ENCODE measurements around the gene ANO1. TPM values are rescaled to one million over a fixed set of nuclear protein-coding genes. Genes with fewer than 3 reads are reported as not detected.

The ANO1 gene
- total RNA-seq, 3 donors from 2014 or later (not counting 1 experiment from before 2014, with no cell fraction given): not detected

DNA sequence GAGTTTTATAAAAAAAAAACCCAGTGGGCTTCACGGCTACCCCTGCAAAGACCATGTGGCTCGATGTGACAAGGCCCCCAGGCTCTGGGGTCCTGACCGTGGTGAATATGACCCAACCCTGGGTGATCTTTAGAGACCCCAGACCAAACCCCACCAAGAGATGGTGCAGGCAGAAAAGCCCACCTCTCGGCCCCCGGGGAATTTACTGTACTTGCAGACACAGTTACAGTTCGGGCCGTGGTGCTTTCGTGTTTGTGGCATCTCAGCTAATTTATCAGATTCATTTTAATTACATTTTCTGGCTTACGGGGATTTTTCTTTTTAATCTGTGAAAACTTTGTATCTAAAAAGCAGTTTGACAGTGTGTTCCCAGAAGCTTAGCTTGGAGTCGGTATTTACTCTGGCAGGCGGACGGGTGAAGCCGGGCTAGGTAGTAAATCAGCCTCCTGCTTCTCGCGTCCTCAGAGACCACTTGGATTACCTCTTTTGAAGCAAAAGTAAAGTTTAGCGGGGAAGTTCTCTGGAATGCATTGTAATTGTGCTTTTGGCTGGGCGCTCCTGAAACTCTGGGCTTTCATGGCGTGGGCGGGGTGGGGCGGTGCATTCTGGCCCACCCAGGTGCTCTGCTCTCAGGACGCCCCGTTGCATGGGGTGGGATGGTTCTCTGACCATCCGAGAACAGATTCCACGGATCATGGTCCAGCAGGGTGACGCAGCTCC is 25.3 kb downstream of the ANO1 start:
- TF ChIP-seq, protein P1, sequence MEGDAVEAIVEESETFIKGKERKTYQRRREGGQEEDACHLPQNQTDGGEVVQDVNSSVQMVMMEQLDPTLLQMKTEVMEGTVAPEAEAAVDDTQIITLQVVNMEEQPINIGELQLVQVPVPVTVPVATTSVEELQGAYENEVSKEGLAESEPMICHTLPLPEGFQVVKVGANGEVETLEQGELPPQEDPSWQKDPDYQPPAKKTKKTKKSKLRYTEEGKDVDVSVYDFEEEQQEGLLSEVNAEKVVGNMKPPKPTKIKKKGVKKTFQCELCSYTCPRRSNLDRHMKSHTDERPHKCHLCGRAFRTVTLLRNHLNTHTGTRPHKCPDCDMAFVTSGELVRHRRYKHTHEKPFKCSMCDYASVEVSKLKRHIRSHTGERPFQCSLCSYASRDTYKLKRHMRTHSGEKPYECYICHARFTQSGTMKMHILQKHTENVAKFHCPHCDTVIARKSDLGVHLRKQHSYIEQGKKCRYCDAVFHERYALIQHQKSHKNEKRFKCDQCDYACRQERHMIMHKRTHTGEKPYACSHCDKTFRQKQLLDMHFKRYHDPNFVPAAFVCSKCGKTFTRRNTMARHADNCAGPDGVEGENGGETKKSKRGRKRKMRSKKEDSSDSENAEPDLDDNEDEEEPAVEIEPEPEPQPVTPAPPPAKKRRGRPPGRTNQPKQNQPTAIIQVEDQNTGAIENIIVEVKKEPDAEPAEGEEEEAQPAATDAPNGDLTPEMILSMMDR (IDR thresholded peaks at IDR 0.05): no peak
- WGBS (ENCODE audit: insufficient coverage): 84% methylated on average over 25 of the region's 25 CpGs
- H3K27me3 Mint-ChIP-seq (ENCODE audit: low read depth in 2 of 2): peaks cover 0 to 3% of the 10 kb centered on the region in 2 donors
- intact Hi-C loops (cut with micrococcal nuclease): no loop called here
- no peaks in the 10 kb centered on the region for H3K4me1 ChIP-seq (ENCODE audit: control insufficient read depth, insufficient read depth, low read length)
- H3K36me3 ChIP-seq (ENCODE audit: control insufficient read depth, insufficient read depth, low read length): no peaks in the 10 kb centered on the region
- H3K9me3 Mint-ChIP-seq: no peaks in the 10 kb centered on the region
- H3K4me1 Mint-ChIP-seq: no peaks in the 10 kb centered on the region
- no peaks in the 10 kb centered on the region for H3K36me3 Mint-ChIP-seq
- no peaks in the 10 kb centered on the region for H3K27me3 ChIP-seq (ENCODE audit: control insufficient read depth, insufficient read depth, low read length)
- H3K27ac ChIP-seq (ENCODE audit: low read length): no peak overlapping the region
- no peak overlapping the region for H3K4me3 Mint-ChIP-seq
- H3K4me3 ChIP-seq (ENCODE audit: low read length): no peak overlapping the region
- DNase-seq (no peak), ATAC-seq (no peak)
- H3K27ac Mint-ChIP-seq: no peak overlapping the region
- no peaks in the 10 kb centered on the region for H3K9me3 ChIP-seq (ENCODE audit: control insufficient read depth, insufficient read depth, low read length)

DNA sequence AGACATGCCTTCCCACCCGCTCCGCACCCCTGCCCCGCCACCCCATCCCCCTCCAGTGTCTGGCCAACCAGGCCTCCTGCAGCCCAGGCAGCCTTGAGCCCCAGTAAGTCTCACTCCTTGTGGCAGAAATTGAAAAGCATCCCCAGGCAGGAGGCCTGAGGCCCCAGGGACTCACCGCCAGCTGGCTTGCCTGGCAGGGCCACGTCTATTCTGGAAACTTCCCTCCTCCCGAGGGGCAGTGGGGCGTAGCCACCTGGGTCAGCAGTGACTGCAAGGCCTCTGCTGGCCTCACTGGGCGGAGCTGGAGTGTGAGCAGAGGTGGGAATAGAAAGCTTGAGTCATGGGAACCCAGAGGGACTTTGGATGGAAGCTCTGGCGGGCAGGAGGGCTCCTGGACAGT is 26.3 kb downstream of the ANO1 start:
- no peak overlapping the region for H3K4me3 ChIP-seq (ENCODE audit: low read length)
- no peaks in the 10 kb centered on the region for H3K36me3 ChIP-seq (ENCODE audit: control insufficient read depth, insufficient read depth, low read length)
- intact Hi-C loops (cut with micrococcal nuclease): no loop called here
- ATAC-seq (no peak), DNase-seq (no peak)
- no peak overlapping the region for H3K27ac ChIP-seq (ENCODE audit: low read length)
- WGBS (ENCODE audit: insufficient coverage): 76% methylated on average over 9 of the region's 9 CpGs
- H3K27me3 ChIP-seq (ENCODE audit: control insufficient read depth, insufficient read depth, low read length): no peaks in the 10 kb centered on the region
- H3K9me3 ChIP-seq (ENCODE audit: control insufficient read depth, insufficient read depth, low read length): no peaks in the 10 kb centered on the region
- peaks cover 0 to 3% of the 10 kb centered on the region in 2 donors for H3K27me3 Mint-ChIP-seq (ENCODE audit: low read depth in 2 of 2)
- no peaks in the 10 kb centered on the region for H3K9me3 Mint-ChIP-seq
- no peaks in the 10 kb centered on the region for H3K36me3 Mint-ChIP-seq
- no peaks in the 10 kb centered on the region for H3K4me1 ChIP-seq (ENCODE audit: control insufficient read depth, insufficient read depth, low read length)
- H3K4me1 Mint-ChIP-seq: no peaks in the 10 kb centered on the region
- TF ChIP-seq, protein P1 (IDR thresholded peaks at IDR 0.05): no peak
- H3K4me3 Mint-ChIP-seq: no peak overlapping the region
- H3K27ac Mint-ChIP-seq: no peak overlapping the region

DNA sequence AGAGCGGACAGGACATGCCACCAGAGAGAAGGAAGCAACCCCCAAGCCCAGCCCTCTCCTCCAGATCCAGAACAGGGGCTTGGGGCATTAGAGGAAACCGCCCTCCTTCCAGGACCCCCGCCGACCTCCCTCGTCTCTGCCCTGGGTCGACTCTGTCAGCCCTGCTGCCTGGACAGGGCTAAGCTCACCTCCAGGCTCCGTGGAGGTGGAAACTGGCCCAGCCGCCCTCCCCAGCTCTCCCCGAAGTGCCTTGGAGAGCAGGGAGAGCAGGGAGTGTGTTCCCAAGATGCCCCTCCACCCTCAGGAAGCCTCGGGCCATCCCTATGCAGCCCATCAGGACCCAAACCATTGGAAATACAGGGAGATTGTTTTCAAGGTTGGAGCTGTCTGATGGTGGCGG is 26.8 kb downstream of the ANO1 start:
- no peak overlapping the region for H3K4me3 ChIP-seq (ENCODE audit: low read length)
- DNase-seq: no peak
- Mint-ChIP-seq H3K4me3 (no peak overlapping the region), H3K4me1 (no peaks in the 10 kb centered on the region), H3K27ac (no peak overlapping the region), H3K9me3 (no peaks in the 10 kb centered on the region), H3K27me3 (ENCODE audit: low read depth in 2 of 2) (peaks cover 0 to 3% of the 10 kb centered on the region in 2 donors), H3K36me3 (no peaks in the 10 kb centered on the region)
- no peaks in the 10 kb centered on the region for H3K36me3 ChIP-seq (ENCODE audit: control insufficient read depth, insufficient read depth, low read length)
- no peak for ATAC-seq
- no peak overlapping the region for H3K27ac ChIP-seq (ENCODE audit: low read length)
- TF ChIP-seq, protein P1 (IDR thresholded peaks at IDR 0.05): no peak
- no peaks in the 10 kb centered on the region for H3K27me3 ChIP-seq (ENCODE audit: control insufficient read depth, insufficient read depth, low read length)
- intact Hi-C loops (cut with micrococcal nuclease): no loop called here
- H3K4me1 ChIP-seq (ENCODE audit: control insufficient read depth, insufficient read depth, low read length): no peaks in the 10 kb centered on the region
- 61% methylated on average over 11 of the region's 11 CpGs for WGBS (ENCODE audit: insufficient coverage)
- H3K9me3 ChIP-seq (ENCODE audit: control insufficient read depth, insufficient read depth, low read length): no peaks in the 10 kb centered on the region

DNA sequence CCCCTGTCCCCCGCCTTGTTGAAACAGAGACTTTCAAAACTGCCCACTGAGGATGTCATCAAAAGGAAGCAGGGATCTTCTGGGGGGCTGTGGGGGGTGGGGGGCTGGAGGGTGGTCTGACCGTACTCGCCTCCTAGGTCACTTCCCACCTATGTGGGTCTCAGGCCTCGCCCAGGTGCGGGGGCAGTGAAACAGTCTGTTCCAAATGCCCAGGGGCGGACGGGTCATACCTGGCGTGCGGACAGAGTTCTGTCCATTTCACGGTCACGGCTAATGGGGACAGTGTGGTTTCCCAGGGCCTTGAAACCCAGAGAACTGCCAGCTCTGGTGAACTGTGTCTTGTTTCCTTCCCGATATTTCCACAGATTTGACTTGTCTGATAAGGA is 27.2 kb downstream of the ANO1 start:
- WGBS (ENCODE audit: insufficient coverage): 84% methylated on average over 10 of the region's 12 CpGs
- no peaks in the 10 kb centered on the region for H3K27me3 ChIP-seq (ENCODE audit: control insufficient read depth, insufficient read depth, low read length)
- Mint-ChIP-seq H3K36me3 (no peaks in the 10 kb centered on the region), H3K9me3 (no peaks in the 10 kb centered on the region), H3K27me3 (ENCODE audit: low read depth in 2 of 2) (peaks cover 0 to 3% of the 10 kb centered on the region in 2 donors), H3K4me1 (no peaks in the 10 kb centered on the region), H3K27ac (no peak overlapping the region), H3K4me3 (no peak overlapping the region)
- ATAC-seq (no peak), DNase-seq (no peak)
- no peaks in the 10 kb centered on the region for H3K4me1 ChIP-seq (ENCODE audit: control insufficient read depth, insufficient read depth, low read length)
- intact Hi-C loops (cut with micrococcal nuclease): no loop called here
- no peak overlapping the region for H3K4me3 ChIP-seq (ENCODE audit: low read length)
- no peak overlapping the region for H3K27ac ChIP-seq (ENCODE audit: low read length)
- no peaks in the 10 kb centered on the region for H3K9me3 ChIP-seq (ENCODE audit: control insufficient read depth, insufficient read depth, low read length)
- H3K36me3 ChIP-seq (ENCODE audit: control insufficient read depth, insufficient read depth, low read length): no peaks in the 10 kb centered on the region
- TF ChIP-seq, protein P1 (IDR thresholded peaks at IDR 0.05): no peak
